Naive thymus-derived CD8-positive, alpha-beta T cell (primary cell): ENCODE measurements around the gene ZNF883. TPM values are rescaled to one million over a fixed set of nuclear protein-coding genes. Genes with fewer than 3 reads are reported as not detected.

Experiments used
- ATAC-seq, 2 donors: fragments of 150-1000 bp; cut with Tn5 transposase in 1 of 2; sonication (Bioruptor Pico), chemical (Tn5 transposase) in 1 of 2; 1 replicate in 1 of 2; 2 replicates in 1 of 2; pipeline ENCODE4 v1.10.0; 2021; ENCODE audit warnings: mild to moderate bottlenecking in 2 of 2, moderate library complexity in 2 of 2
- POLR2A ChIA-PET: fragments of 350-600 bp; sonication (Branson Sonifier 250); formaldehyde crosslinking; loops from one replicate; lab custom pipeline; 2021; ENCODE audit warnings: antibody characterized with exemption; lab: Charles Lee
- DNase-seq, 10 donors: peaks; one replicate each; pipeline versions ENCODE4 v3.0.0 to v3.0.0-alpha.2; 2020 to 2022
- H3K27ac Mint-ChIP-seq, 10 donors: one replicate each; pipeline ENCODE4 v1.8.0; 2020 to 2022; ENCODE audit warnings: mild to moderate bottlenecking in 10 of 10, mixed read lengths in 10 of 10, moderate library complexity in 4 of 10, inconsistent platforms in 1 of 10
- H3K27me3 Mint-ChIP-seq, 5 donors: one replicate each; pipeline ENCODE4 v1.8.0; 2021 to 2022; ENCODE audit warnings: mixed read lengths in 5 of 5
- H3K36me3 Mint-ChIP-seq, 3 donors: one replicate each; pipeline ENCODE4 v1.8.0; 2020 to 2022; ENCODE audit warnings: mixed read lengths in 3 of 3, mild to moderate bottlenecking in 2 of 3, inconsistent platforms in 1 of 3
- H3K4me1 Mint-ChIP-seq, 4 donors: one replicate each; pipeline ENCODE4 v1.8.0; 2021 to 2022; ENCODE audit warnings: mixed read lengths in 4 of 4
- H3K4me3 Mint-ChIP-seq, 10 donors: one replicate each; pipeline ENCODE4 v1.8.0; 2020 to 2022; ENCODE audit warnings: mild to moderate bottlenecking in 10 of 10, mixed read lengths in 10 of 10, moderate library complexity in 6 of 10, inconsistent platforms in 1 of 10
- H3K9me3 Mint-ChIP-seq, 9 donors: one replicate each; pipeline ENCODE4 v1.8.0; 2020 to 2022; ENCODE audit warnings: mixed read lengths in 9 of 9, mild to moderate bottlenecking in 3 of 9, inconsistent platforms in 1 of 9, moderate library complexity in 1 of 9
- polyA plus RNA-seq, 3 donors: library from polyadenylated mRNA; unstranded; fragments of 300-500 nt; fragmentation: Illumina TruSeq; gene quantifications; one replicate each; pipeline ENCODE4 v1.2.3, GENCODE V29; 2021
- total RNA-seq, 8 experiments: library from RNA in 2 of 8; stranded (reverse) in 2 of 8; gene quantifications; one replicate each; pipeline ENCODE4 v1.2.3 and lab custom pipeline; 2021 to 2026

The ZNF883 gene
- total and polyA plus RNA-seq, 5 experiments from 2014 or later = 1.1 to 2.8 (median 2.7) TPM

DNA sequence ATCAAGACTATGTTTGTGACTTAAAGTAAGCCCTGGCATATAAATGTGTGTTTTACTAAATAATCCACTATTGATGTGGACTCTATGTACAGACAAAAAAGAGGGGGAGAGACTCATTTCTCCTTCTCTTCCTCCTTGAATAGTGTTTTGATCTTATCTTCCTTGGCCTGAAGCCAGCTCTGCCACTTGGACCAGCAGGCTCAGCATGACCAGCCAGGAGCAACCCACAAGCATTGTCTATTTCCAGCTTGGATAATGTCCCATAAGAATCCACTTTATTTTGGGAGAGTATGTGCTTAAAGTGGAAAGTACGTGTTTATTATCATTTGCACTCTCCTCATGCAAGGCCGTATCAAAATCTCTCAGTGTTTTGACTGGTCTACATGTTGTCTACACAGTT lies 97.5 kb downstream of the ZNF883 start:
- Mint-ChIP-seq H3K4me3 (no peak overlapping the region), H3K27me3 (peaks cover 0 to 11% (median 5%) of the 10 kb centered on the region in 5 donors), H3K9me3 (no peaks in the 10 kb centered on the region), H3K4me1 (no peaks in the 10 kb centered on the region), H3K27ac (no peak overlapping the region), H3K36me3 (no peaks in the 10 kb centered on the region)
- DNase-seq (no peak), ATAC-seq (no peak)
- POLR2A ChIA-PET = no interaction called here

- peaks cover 0 to 9% (median 5%) of the 10 kb centered on the region in 5 donors for H3K27me3 Mint-ChIP-seq
- no peak overlapping the region for H3K27ac Mint-ChIP-seq
- no peaks in the 10 kb centered on the region for H3K4me1 Mint-ChIP-seq
- POLR2A ChIA-PET = no interaction called here
- H3K9me3 Mint-ChIP-seq = no peaks in the 10 kb centered on the region
- H3K36me3 Mint-ChIP-seq = no peaks in the 10 kb centered on the region
- ATAC-seq = no peak
- no peak for DNase-seq
- H3K4me3 Mint-ChIP-seq = no peak overlapping the region
Measured at GRCh38 chr9:112913326-112913725, 98.7 kb downstream of the ZNF883 start.

DNA sequence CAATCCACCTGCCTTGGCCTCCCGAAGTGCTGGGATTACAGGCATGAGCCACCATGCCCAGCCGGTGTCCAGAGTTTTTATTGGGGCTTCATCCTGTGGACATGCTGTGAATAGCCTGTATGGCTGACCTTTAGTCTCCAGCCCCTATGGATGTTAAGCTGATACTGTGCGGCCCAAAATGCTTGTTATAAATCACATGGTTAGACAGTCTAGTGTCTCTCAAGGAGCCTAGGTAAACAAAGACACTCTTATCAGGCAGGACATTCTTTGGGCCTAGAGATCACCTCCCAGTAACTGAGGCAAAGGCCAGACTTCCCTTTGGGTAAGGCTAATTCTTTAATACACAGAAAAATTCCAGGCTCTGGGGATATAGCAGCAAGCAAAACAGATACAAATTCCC lies 99.4 kb downstream of the ZNF883 start:
- Mint-ChIP-seq H3K4me1 (no peaks in the 10 kb centered on the region), H3K9me3 (no peaks in the 10 kb centered on the region), H3K27ac (no peak overlapping the region), H3K27me3 (peaks cover 0 to 9% (median 3%) of the 10 kb centered on the region in 5 donors), H3K4me3 (no peak overlapping the region), H3K36me3 (no peaks in the 10 kb centered on the region)
- no peak for DNase-seq
- POLR2A ChIA-PET = no interaction called here
- no peak for ATAC-seq

DNA sequence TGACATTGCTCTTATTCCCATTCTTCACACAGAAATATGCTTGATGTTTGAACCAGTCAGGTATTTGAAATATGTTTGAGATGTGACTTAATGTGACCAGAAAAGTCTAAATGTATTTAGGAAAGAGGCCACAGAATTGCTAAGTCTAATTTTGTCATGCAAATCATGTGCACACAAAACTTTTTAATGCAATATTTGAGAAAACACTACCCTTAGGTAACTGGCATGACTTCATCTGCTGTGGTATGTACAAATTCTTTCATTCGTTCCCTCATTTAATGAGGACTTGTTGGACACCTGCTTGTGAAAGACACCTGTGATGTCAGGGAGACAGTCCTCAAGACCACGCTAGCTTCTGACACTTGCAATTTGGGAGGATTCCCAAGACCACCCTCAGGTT lies 100.3 kb downstream of the ZNF883 start:
- Mint-ChIP-seq H3K9me3 (no peaks in the 10 kb centered on the region), H3K36me3 (no peaks in the 10 kb centered on the region), H3K4me1 (no peaks in the 10 kb centered on the region), H3K27ac (no peak overlapping the region), H3K4me3 (no peak overlapping the region), H3K27me3 (peaks cover 3 to 9% (median 6%) of the 10 kb centered on the region in 5 donors)
- DNase-seq (no peak), ATAC-seq (no peak)
- POLR2A ChIA-PET = no interaction called here

Other genes with a start within 250 kb of the ZNF883 start
- not detected for gene SLC46A2, start 121.3 kb downstream of the ZNF883 start, total RNA-seq
- gene SLC46A2, start 121.3 kb downstream of the ZNF883 start, polyA plus RNA-seq = under 1 TPM in 1 of 3 donors, not detected in 2; 0.11 TPM
- 1 to 10 TPM; 2.6 to 4.1 TPM for gene ZFP37, start 44.5 kb upstream of the ZNF883 start, total RNA-seq
- gene ZFP37, start 44.5 kb upstream of the ZNF883 start, polyA plus RNA-seq = 1 to 10 TPM in 2 of 3 donors, under 1 TPM in 1; 0.88 to 2.1 (median 1.4) TPM
- 1 to 10 TPM; 3.9 to 4.8 TPM for gene SLC31A2, start 138.8 kb upstream of the ZNF883 start, total RNA-seq
- gene SLC31A2, start 138.8 kb upstream of the ZNF883 start, polyA plus RNA-seq = 1 to 10 TPM; 2.1 to 3.5 (median 3.0) TPM
- 10 to 100 TPM; 31.3 to 33.5 TPM for gene FKBP15, start 209.1 kb upstream of the ZNF883 start, total RNA-seq
- 10 to 100 TPM in 1 of 3 donors, 1 to 10 TPM in 2; 7.2 to 14.4 (median 8.8) TPM for gene FKBP15, start 209.1 kb upstream of the ZNF883 start, polyA plus RNA-seq
- gene SLC31A1, start 209.4 kb upstream of the ZNF883 start, total RNA-seq = 1 to 10 TPM; 3.7 to 4.4 TPM
- gene SLC31A1, start 209.4 kb upstream of the ZNF883 start, polyA plus RNA-seq = 1 to 10 TPM; 2.0 to 4.7 (median 2.2) TPM